Tibial nerve (tissue), 4 donors: Measurements from ENCODE around the gene LANCL1. TPM values are rescaled to one million over a fixed set of nuclear protein-coding genes. Genes with fewer than 3 reads are reported as not detected.
A peak's percentile ranks its signal among the peaks of the same experiment; 100 is the strongest.

ENCODE experiments used
- DNase-seq, 2 donors: peaks; one replicate each; pipeline ENCODE4 v3.0.0-alpha.2; 2019; ENCODE audit warnings: low spot score in 2 of 2
- H3K27ac ChIP-seq, 4 donors: fragments of 200-600 bp; sonication (generic) in 3 of 4; one replicate each; pipeline ENCODE4 v1.5.1; 2017 to 2019; ENCODE audit warnings: mild to moderate bottlenecking in 1 of 4
- H3K27me3 ChIP-seq, 2 donors: fragments of 200-600 bp; sonication (generic) in 1 of 2; one replicate each; pipeline versions ENCODE4 v1.5.1 to v1.6.0; 2017 to 2019
- H3K36me3 ChIP-seq, 3 donors: fragments of 200-600 bp; sonication (generic); one replicate each; pipeline ENCODE4 v1.5.1; 2018 to 2019
- H3K4me1 ChIP-seq, 4 donors: fragments of 200-600 bp; sonication (generic) in 3 of 4; one replicate each; pipeline ENCODE4 v1.5.1; 2017 to 2019
- H3K4me3 ChIP-seq, 4 donors: fragments of 200-600 bp; sonication (generic) in 3 of 4; one replicate each; pipeline ENCODE4 v1.5.1; 2017 to 2019; ENCODE audit warnings: mild to moderate bottlenecking in 1 of 4, moderate library complexity in 1 of 4
- H3K9me3 ChIP-seq, 4 donors: fragments of 200-600 bp; sonication (generic) in 3 of 4; one replicate each; pipeline ENCODE4 v1.5.1; 2017 to 2019
- CTCF ChIP-seq, 5 experiments: fragments of 200-600 bp in 3 of 5; fragments of 450-650 bp in 2 of 5; sonication (generic) in 3 of 5; IDR thresholded peaks; one replicate each; pipeline ENCODE4 v1.5.1; 2016 to 2019; ENCODE audit warnings: antibody characterized with exemption in 5 of 5, mild to moderate bottlenecking in 3 of 5, moderate library complexity in 2 of 5
- EP300 ChIP-seq, 2 donors: sonication (generic); formaldehyde crosslinking; IDR thresholded peaks; one replicate each; pipeline ENCODE4 v1.6.1; 2017; ENCODE audit warnings: antibody characterized with exemption in 2 of 2, mild to moderate bottlenecking in 1 of 2
- POLR2A ChIP-seq, 2 donors: fragments of 450-650 bp; IDR thresholded peaks; one replicate each; pipeline ENCODE4 v1.6.1; 2017; ENCODE audit warnings: antibody characterized with exemption in 2 of 2, mild to moderate bottlenecking in 2 of 2, moderate library complexity in 2 of 2
- WGBS, 2 donors: methylation state at CpG; one replicate each; pipeline ENCODE4 v1.1.5; 2018; 5-methylcytosine and 5-hydroxymethylcytosine counted together
- total RNA-seq, 4 donors: library from RNA; depleted of rRNA; stranded (reverse); fragments of >200 nt; gene quantifications; one replicate each; pipeline ENCODE4 v1.1.0, GENCODE V29; 2016

LANCL1 gene
- 10 to 100 TPM; 28.2 to 44.4 (median 40.1) TPM for total RNA-seq

- Histone ChIP-seq H3K4me3 (peak within 1 kb of the TSS; percentile 59 to 80 (median 71)), H3K9me3 (no peaks in the 10 kb centered on the region), H3K36me3 (peaks cover 2 to 16% (median 4%) of the 10 kb centered on the region in 3 donors), H3K27me3 (no peaks in the 10 kb centered on the region), H3K27ac (peak within 1 kb of the TSS; percentile 47 to 91 (median 83)), H3K4me1 (peaks cover 0 to 42% (median 8%) of the 10 kb centered on the region in 4 donors)
- peak; percentile 85 to 90 for DNase-seq
- peak in 1 of 2 donors; percentile 88 for TF ChIP-seq EP300 (IDR thresholded peaks at IDR 0.05)
- peak in 1 of 2 donors; percentile 71 for TF ChIP-seq POLR2A (IDR thresholded peaks at IDR 0.05)
- no peak for TF ChIP-seq CTCF (IDR thresholded peaks at IDR 0.05)
- 0% methylated on average over 38 to 48 of the region's 49 CpGs for WGBS, 2 donors
These were observed at the start of gene LANCL1 for GRCh38 chr2:210476194-210477128. Gene LANCL1 (minus strand): TSS chr2:210476759. CDS start chr2:210476396, 363 bp downstream.

GRCh38 chr2:210524533-210524932, 48.0 kb upstream of the LANCL1 start:
- no peak overlapping the region for H3K4me3 ChIP-seq
- DNase-seq = no peak
- TF ChIP-seq CTCF (IDR thresholded peaks at IDR 0.05) = no peak
- no peak for TF ChIP-seq POLR2A (IDR thresholded peaks at IDR 0.05)
- no peak for TF ChIP-seq EP300 (IDR thresholded peaks at IDR 0.05)
- H3K9me3 ChIP-seq = no peaks in the 10 kb centered on the region
- no peak overlapping the region for H3K27ac ChIP-seq
- no peaks in the 10 kb centered on the region for H3K4me1 ChIP-seq
- H3K27me3 ChIP-seq = no peaks in the 10 kb centered on the region
- H3K36me3 ChIP-seq = no peaks in the 10 kb centered on the region

- 83 to 92% methylated on average over 4 of the region's 4 CpGs for WGBS, 2 donors
- TF ChIP-seq POLR2A (IDR thresholded peaks at IDR 0.05) = no peak
- TF ChIP-seq EP300 (IDR thresholded peaks at IDR 0.05) = no peak
- TF ChIP-seq CTCF (IDR thresholded peaks at IDR 0.05) = no peak
These were observed 47.2 kb upstream of the LANCL1 start for GRCh38 chr2:210523650-210524289.

GRCh38 chr2:210522399-210522798, 45.8 kb upstream of the LANCL1 start:
- TF ChIP-seq CTCF (IDR thresholded peaks at IDR 0.05) = no peak
- TF ChIP-seq EP300 (IDR thresholded peaks at IDR 0.05) = no peak
- no peak for TF ChIP-seq POLR2A (IDR thresholded peaks at IDR 0.05)
- no peaks in the 10 kb centered on the region for H3K9me3 ChIP-seq
- H3K4me3 ChIP-seq = no peak overlapping the region
- H3K4me1 ChIP-seq = no peaks in the 10 kb centered on the region
- H3K27me3 ChIP-seq = no peaks in the 10 kb centered on the region
- DNase-seq = no peak
- no peaks in the 10 kb centered on the region for H3K36me3 ChIP-seq
- no peak overlapping the region for H3K27ac ChIP-seq

More at GRCh38 chr2:210523650-210524289, 47.2 kb upstream of the LANCL1 start:
- H3K27me3 ChIP-seq = no peaks in the 10 kb centered on the region
- no peaks in the 10 kb centered on the region for H3K9me3 ChIP-seq
- H3K4me3 ChIP-seq = no peak overlapping the region
- H3K27ac ChIP-seq = no peak overlapping the region
- H3K36me3 ChIP-seq = no peaks in the 10 kb centered on the region
- no peak for DNase-seq
- H3K4me1 ChIP-seq = no peaks in the 10 kb centered on the region

- Histone ChIP-seq H3K27ac (no peak overlapping the region), H3K9me3 (no peaks in the 10 kb centered on the region), H3K4me3 (no peak overlapping the region), H3K27me3 (no peaks in the 10 kb centered on the region), H3K36me3 (no peaks in the 10 kb centered on the region), H3K4me1 (no peaks in the 10 kb centered on the region)
- no peak for DNase-seq
- WGBS, 2 donors = 49 to 50% methylated on average over 5 of the region's 5 CpGs
- TF ChIP-seq POLR2A (IDR thresholded peaks at IDR 0.05) (no peak), CTCF (IDR thresholded peaks at IDR 0.05) (no peak), EP300 (IDR thresholded peaks at IDR 0.05) (no peak)
These were observed 43.0 kb upstream of the LANCL1 start for GRCh38 chr2:210519594-210519993.
